HPDE6-E6E7 (cell line): ENCODE measurements around the gene PCDHB13.

Experiments
- DNase-seq: peaks from one replicate; pipeline ENCODE4 v3.0.0; 2011; ENCODE audit warnings: missing footprints; ENCODE audit errors: extremely low spot score

Gene PCDHB13

GRCh38 chr5:141261238-141261546, 47.5 kb downstream of the PCDHB13 start:
- no peak for DNase-seq
